A549 (cell line): Measurements from ENCODE around the gene SEMA4B. TPM values are rescaled to one million over a fixed set of nuclear protein-coding genes. Genes with fewer than 3 reads are reported as not detected.

Source experiments
- ATAC-seq, 2 experiments: fragments of 200-7000 bp in 1 of 2; fragments of >200 bp in 1 of 2; cut with Nextera tagmentation in 1 of 2; cut with Tn5 transposase in 1 of 2; 3 replicates each; pipeline versions ENCODE4 v1.8.0 to v1.9.1; 2018 to 2020; ENCODE audit warnings: mild to moderate bottlenecking in 1 of 2, moderate library complexity in 1 of 2
- CTCF ChIA-PET: fragments of 300-600 bp; sonication (Branson Sonifier 250); formaldehyde crosslinking; extraction: SDS; loops from one replicate; lab custom pipeline; 2021; ENCODE audit warnings: antibody characterized with exemption, inconsistent platforms; lab: Yijun Ruan, JAX
- POLR2A ChIA-PET: fragments of 350-600 bp; formaldehyde crosslinking; extraction: SDS; loops from one replicate; lab custom pipeline; 2021; ENCODE audit warnings: antibody characterized with exemption, inconsistent platforms; lab: Yijun Ruan, JAX
- DNase-seq, 2 experiments: peaks; one replicate each; pipeline versions ENCODE4 v3.0.0 to v3.0.0-alpha.2; 2011 to 2016; ENCODE audit warnings: low read depth in 1 of 2, low spot score in 1 of 2
- FAIRE-seq: peaks from 2 replicates; lab custom pipeline; 2011; peaks lifted over from hg19 to GRCh38; lab: Jason Lieb, UNC
- H3K27ac ChIP-seq, 2 experiments: fragments of >200 bp; sonication (Bioruptor Twin); formaldehyde crosslinking; 3 replicates each; pipeline ENCODE4 v1.5.1; 2016 to 2017
- H3K4me1 ChIP-seq: fragments of >200 bp; sonication (Bioruptor Twin); formaldehyde crosslinking; 3 replicates; pipeline ENCODE4 v1.6.1; 2016
- H3K4me2 ChIP-seq: fragments of >200 bp; sonication (Bioruptor Twin); formaldehyde crosslinking; 3 replicates; pipeline ENCODE4 v1.6.1; 2016
- H3K4me3 ChIP-seq: fragments of >200 bp; sonication (Bioruptor Twin); formaldehyde crosslinking; 3 replicates; pipeline ENCODE4 v1.5.1; 2016
- H3K9me3 ChIP-seq: fragments of >200 bp; sonication (Bioruptor Twin); formaldehyde crosslinking; 3 replicates; pipeline ENCODE4 v1.6.1; 2016
- BHLHE40 ChIP-seq: IDR thresholded peaks from 2 replicates; pipeline ENCODE4 v1.6.1; 2012; ENCODE audit warnings: low read depth, low read length, inconsistent platforms
- CBX2 ChIP-seq: fragments of 200-600 bp; sonication (generic); IDR thresholded peaks from 2 replicates; pipeline ENCODE4 v1.6.1; 2016; ENCODE audit warnings: low read depth, mild to moderate bottlenecking, borderline replicate concordance
- CBX8 ChIP-seq: fragments of 200-600 bp; sonication (generic); IDR thresholded peaks from 2 replicates; pipeline ENCODE4 v1.6.1; 2016
- CHD4 ChIP-seq: fragments of 200-600 bp; sonication (generic); IDR thresholded peaks from 2 replicates; pipeline ENCODE4 v1.6.1; 2016; ENCODE audit warnings: antibody characterized with exemption, mild to moderate bottlenecking, borderline replicate concordance
- CTCF ChIP-seq: fragments of >200 bp; sonication (Bioruptor Twin); formaldehyde crosslinking; IDR thresholded peaks from 3 replicates; pipeline ENCODE4 v1.5.1; 2016
- E2F6 ChIP-seq: IDR thresholded peaks from 2 replicates; pipeline ENCODE4 v1.6.1; 2012; ENCODE audit warnings: low read depth, borderline replicate concordance
- EP300 ChIP-seq, 2 experiments: fragments of >200 bp; sonication (Bioruptor Twin); formaldehyde crosslinking; IDR thresholded peaks; 2 replicates in 1 of 2; 3 replicates in 1 of 2; pipeline ENCODE4 v1.6.1; 2016 to 2017
- ESRRA ChIP-seq: fragments of 150-350 bp; IDR thresholded peaks from 2 replicates; pipeline ENCODE4 v1.6.1; 2014; ENCODE audit warnings: mild to moderate bottlenecking, low read length, borderline replicate concordance
- FOSL2 ChIP-seq, 2 experiments: fragments of 450-650 bp in 1 of 2; fragments of >200 bp in 1 of 2; sonication (Bioruptor Twin) in 1 of 2; formaldehyde crosslinking; IDR thresholded peaks; 2 replicates each; pipeline versions ENCODE4 v1.5.0 to v1.6.1; 2016 to 2020; ENCODE audit warnings: mild to moderate bottlenecking in 1 of 2, moderate library complexity in 1 of 2
- FOXS1 ChIP-seq: fragments of 250-450 bp; sonication (Bioruptor Pico); IDR thresholded peaks from 2 replicates; pipeline ENCODE4 v1.5.0; 2020; ENCODE audit warnings: mild to moderate bottlenecking, moderate library complexity
- HEYL ChIP-seq: fragments of 250-450 bp; sonication (Bioruptor Pico); IDR thresholded peaks from 2 replicates; pipeline ENCODE4 v1.8.0; 2021; ENCODE audit warnings: mild to moderate bottlenecking, moderate library complexity
- HOXB13 ChIP-seq: fragments of 250-450 bp; sonication (Bioruptor Pico); IDR thresholded peaks from 2 replicates; pipeline ENCODE4 v1.5.0; 2020; ENCODE audit warnings: low read depth, mild to moderate bottlenecking, moderate library complexity
- JUN ChIP-seq, 2 experiments: fragments of >200 bp; sonication (Bioruptor Twin); formaldehyde crosslinking; IDR thresholded peaks; 2 replicates in 1 of 2; 3 replicates in 1 of 2; pipeline ENCODE4 v1.6.1; 2016 to 2017
- KDM1A ChIP-seq: fragments of 200-600 bp; sonication (generic); IDR thresholded peaks from 2 replicates; pipeline ENCODE4 v1.6.1; 2016; ENCODE audit warnings: low read depth, mild to moderate bottlenecking
- MAFK ChIP-seq: fragments of 450-650 bp; IDR thresholded peaks from 2 replicates; pipeline ENCODE4 v1.6.1; 2014; ENCODE audit not compliant: partially characterized antibody
- RAD21 ChIP-seq, 2 experiments: fragments of >200 bp in 1 of 2; sonication (Bioruptor Twin) in 1 of 2; formaldehyde crosslinking in 1 of 2; IDR thresholded peaks in 1 of 2; conservative IDR thresholded peaks in 1 of 2; 2 replicates in 1 of 2; 3 replicates in 1 of 2; pipeline ENCODE4 v1.6.1; 2012 to 2018; ENCODE audit warnings: inconsistent platforms in 1 of 2
- RCOR1 ChIP-seq: fragments of 150-350 bp; IDR thresholded peaks from 2 replicates; pipeline ENCODE4 v1.6.1; 2014; ENCODE audit warnings: antibody characterized with exemption, low read length, low read depth
- REST ChIP-seq: fragments of 200-600 bp; sonication (generic); IDR thresholded peaks from 2 replicates; pipeline ENCODE4 v1.6.1; 2016; ENCODE audit warnings: antibody characterized with exemption, mild to moderate bottlenecking, moderate library complexity
- SREBF2 ChIP-seq: fragments of 450-650 bp; IDR thresholded peaks from 2 replicates; pipeline ENCODE4 v1.6.1; 2014; ENCODE audit warnings: mild to moderate bottlenecking, moderate library complexity
- ZFP36 ChIP-seq: fragments of 450-650 bp; IDR thresholded peaks from 2 replicates; pipeline ENCODE4 v1.6.1; 2014; ENCODE audit warnings: borderline replicate concordance; ENCODE audit not compliant: partially characterized antibody
- WGBS: methylation state at CpG from one replicate; pipeline ENCODE4 v1.1.6; 2017; ENCODE audit errors: missing lambda C conversion rate; 5-methylcytosine and 5-hydroxymethylcytosine counted together
- polyA plus RNA-seq, 4 experiments: library from polyadenylated mRNA; depleted of rRNA in 3 of 4; stranded (reverse); fragments of >200 nt; fragmentation: RNase III in 1 of 4; extraction: RNeasy Plus Mini Kit Qiagen cat#74134 plus additional on column Dnase treatment in 1 of 4; gene quantifications; 2 replicates in 3 of 4; 3 replicates in 1 of 4; pipeline ENCODE4 v1.2.3, GENCODE V29; 2011 to 2017

Gene SEMA4B
- polyA plus RNA-seq, 2 of the 4 experiments (the other 2 are of a cell fraction): 45.3 to 47.1 TPM

- no peak overlapping the region for H3K4me3 ChIP-seq
- H3K27ac ChIP-seq: no peak overlapping the region
- ChIA-PET CTCF (interaction anchor here (0.7 to 4.0 kb wide), 6 partner anchors 9 to 105 kb away, joined by 3 to 20 read pairs (median 4); partner anchors contain the start of genes CIB1 and TTLL13), POLR2A (interaction anchor here (0.6 kb wide), 2 partner anchors 10 to 296 kb away, joined by 3 read pairs; no protein-coding TSS in a partner anchor)
- DNase-seq (no peak), ATAC-seq (peak; percentile 20 to 31; a peak in 3 of 6 replicates), FAIRE-seq (no peak)
- TF ChIP-seq CTCF (no peak), SREBF2 (no peak), RCOR1 (no peak), JUN (IDR thresholded peaks at IDR 0.05) (no peak), HOXB13 (no peak), REST (no peak), HEYL (CRISPR knock-in tag) (no peak), ESRRA (no peak), E2F6 (no peak), BHLHE40 (no peak), EP300 (IDR thresholded peaks at IDR 0.05) (no peak), FOSL2 (IDR thresholded peaks at IDR 0.05) (no peak), FOSL2 (CRISPR knock-in tag; IDR thresholded peaks at IDR 0.05) (no peak), KDM1A (no peak), CBX2 (no peak), RAD21 (conservative IDR thresholded peaks at IDR 0.05 in 1 of 2, IDR thresholded peaks at IDR 0.05 in 1 of 2) (no peak), CBX8 (no peak), CHD4 (no peak), MAFK (no peak), FOXS1 (no peak), ZFP36 (no peak)
- no peaks in the 10 kb centered on the region for H3K9me3 ChIP-seq
- WGBS: 91% methylated on average over 18 of the region's 22 CpGs
- no peaks in the 10 kb centered on the region for H3K4me1 ChIP-seq
- H3K4me2 ChIP-seq: no peak overlapping the region
These were observed 40.4 kb downstream of the SEMA4B start for GRCh38 chr15:90241343-90242192.
